NCI-H526 (cell line): Measurements from ENCODE around the gene TREML2.
"Not testable (repeated sequence)": the region's sequence is repeated elsewhere in the genome, so short reads cannot be mapped to it uniquely, and the experiment has no call there.

Source experiments
- DNase-seq, 2 experiments: peaks; one replicate each; lab custom pipeline; 2025; lab: John Stamatoyannopoulos, UW

Gene TREML2

DNA sequence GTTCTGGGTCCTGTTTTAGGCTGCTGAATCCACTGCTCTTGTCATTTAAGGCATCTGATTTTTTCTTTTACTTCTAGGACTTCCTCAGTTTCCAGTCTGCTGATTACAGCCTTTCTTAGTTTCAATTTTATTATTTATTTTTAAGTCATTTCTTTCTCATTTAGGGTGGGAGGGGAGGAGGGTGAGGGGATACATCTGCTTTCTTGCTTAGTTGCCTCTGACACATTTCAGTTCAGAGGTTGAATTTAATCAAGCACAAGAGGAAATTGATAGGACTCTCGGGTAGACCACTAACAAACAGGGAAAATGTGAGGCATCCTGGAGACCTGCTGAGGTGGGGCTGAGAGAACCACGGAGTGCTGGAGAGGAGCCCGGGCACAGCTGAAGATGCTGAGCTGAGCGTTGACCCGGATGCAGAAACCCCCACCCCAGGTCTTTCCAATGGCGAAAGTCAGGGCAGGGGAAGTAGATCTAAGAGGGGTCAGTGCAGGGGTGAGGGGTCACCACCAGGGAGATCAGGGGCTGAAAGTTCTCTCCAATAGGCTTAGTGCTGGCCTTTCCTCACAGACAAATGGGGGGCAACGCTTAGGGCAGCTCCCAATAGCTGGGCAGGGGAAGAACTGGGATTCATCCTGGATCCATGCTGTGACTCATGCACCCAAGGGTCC is 7.6 kb upstream of the TREML2 start:
- no peak for DNase-seq

DNA sequence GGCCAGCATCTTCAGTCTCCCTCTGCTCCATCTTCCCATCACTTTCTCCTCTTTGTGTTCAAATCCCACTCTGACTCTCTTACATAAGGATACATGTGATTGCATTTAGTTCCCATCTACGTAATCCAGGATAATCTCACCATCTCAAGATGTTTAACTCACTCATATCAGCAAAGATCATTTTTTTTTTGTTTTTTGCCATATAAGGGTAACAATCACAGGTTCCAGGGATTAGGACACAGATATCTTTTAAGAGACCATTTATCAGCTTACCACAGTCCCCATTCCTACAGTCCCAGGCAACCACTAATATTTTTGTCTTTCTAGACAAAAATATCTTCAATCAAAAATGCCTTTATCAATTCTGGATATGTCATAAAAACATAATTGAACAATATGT is 3.2 kb upstream of the TREML2 start:
- DNase-seq, result no peak

DNA sequence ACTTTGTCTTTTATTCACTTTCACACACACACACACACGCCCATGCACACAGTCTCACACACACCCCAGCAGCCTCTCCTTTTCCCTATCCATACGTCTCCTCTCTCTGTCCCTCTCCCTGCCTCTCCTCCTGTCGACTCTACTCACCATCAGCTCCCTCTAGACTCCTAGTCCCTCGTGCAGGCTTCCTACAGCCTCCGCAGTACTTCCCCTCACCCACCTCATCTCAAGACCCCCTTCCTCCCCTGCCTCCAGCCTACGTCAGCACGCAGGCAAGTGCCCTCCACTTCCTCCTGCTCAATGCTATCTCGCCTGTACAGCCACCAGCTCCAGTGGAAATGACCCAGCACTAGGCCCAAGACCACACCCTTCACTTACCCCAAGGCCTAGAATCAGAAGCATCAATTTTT is 820 bp upstream of the TREML2 start:
- DNase-seq, result no peak

DNA sequence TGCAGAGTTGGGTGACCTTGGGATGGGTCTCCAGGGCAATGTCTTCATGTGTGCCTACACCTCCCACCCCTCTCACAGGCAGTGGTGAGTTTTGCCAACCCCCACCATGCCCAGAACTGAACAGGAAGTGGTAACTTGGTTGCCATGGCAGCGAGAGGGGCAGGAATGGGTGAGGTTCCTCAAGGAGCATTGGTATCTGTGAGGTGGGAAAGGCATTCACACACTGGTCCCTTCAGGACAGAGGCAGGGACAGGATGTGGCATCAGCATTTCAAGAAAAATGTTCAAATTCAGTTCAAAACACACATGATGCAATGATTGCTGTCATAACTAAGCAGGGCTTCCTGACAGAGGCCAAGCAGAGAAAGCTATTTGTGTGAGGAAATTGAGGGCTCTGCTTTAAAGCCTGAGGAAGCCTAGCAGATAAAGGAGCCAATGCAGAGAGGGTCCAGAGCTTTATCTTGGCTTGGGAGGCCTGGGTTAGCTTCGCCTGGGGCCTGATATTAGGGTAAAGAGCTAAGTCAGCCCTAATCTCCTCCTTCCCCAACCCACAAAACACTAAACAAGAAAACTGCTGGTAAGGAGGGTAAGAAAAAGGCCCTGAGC is 551 bp downstream of the TREML2 start:
- no peak for DNase-seq

DNA sequence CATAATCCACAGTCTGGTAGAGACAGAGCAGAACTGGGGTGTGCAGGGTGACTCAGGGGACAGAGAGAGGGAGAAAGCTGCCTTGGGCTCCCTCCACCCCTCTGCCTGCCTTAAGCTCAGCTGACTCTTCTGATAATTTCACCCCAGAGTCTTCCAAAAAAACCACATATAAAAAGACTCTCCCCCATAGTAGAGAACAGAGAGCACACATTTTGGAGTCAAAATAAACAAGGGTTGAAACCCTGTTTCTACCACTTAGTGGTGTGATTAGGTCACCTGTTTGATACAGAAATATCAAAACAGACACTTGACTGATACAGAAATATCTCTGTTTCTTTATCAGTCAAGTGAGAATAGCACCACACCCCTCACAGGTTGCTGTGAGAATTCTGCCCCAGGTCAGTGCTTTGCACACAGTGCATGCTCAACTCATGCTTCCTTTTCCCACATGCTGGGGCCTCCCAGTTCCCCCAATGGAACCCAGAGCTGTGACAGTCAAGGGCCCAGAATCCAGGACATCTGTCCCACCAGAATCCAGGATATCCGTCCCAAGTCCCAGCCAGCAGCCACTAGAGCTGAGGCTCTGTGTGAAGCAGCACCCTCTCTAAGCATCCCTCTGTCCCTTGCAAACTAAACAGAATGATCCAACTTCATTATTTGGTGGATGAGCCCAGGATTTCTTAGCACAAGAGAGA is 1.2 kb downstream of the TREML2 start:
- DNase-seq, result no peak

DNA sequence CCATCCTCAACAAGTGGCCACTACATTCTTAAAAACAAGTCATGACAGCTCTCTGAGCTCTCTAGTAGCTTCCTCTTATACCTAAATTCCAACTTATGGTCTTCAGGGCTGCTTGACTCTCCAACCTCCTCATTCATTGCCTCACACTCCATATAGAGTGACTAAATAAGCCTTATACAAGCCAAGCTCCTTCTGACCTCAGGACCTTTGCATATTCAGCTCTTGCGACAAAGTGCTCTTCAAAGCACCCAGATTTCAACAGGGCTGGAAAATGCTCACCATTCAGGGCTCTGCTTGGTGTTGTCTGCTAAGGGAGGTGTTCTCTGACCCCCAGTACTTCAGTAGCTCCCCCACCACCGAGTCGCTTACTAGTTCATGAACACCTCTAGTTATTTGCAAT is 3.7 kb downstream of the TREML2 start:
- no peak for DNase-seq

DNA sequence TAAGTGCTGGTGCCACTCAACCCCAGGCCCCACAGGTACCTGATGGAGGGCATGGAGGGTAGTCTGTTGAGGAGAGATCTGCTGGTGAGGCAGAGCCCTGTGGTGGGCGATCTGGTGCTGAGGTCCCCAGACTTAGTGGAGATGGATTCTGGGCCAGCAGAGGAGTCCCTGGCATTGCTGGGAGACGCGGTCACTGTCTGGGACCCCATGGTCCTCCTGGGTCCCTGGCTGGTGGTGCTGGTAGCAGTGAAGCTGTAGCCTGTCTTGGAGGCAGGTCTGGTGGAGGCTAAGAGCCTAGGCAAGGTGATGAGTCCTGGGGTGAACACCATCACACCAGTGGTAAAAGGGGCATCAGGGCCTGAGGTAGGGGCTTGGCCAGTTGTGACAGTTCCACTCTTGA is 6.6 kb downstream of the TREML2 start:
- DNase-seq, result no peak

DNA sequence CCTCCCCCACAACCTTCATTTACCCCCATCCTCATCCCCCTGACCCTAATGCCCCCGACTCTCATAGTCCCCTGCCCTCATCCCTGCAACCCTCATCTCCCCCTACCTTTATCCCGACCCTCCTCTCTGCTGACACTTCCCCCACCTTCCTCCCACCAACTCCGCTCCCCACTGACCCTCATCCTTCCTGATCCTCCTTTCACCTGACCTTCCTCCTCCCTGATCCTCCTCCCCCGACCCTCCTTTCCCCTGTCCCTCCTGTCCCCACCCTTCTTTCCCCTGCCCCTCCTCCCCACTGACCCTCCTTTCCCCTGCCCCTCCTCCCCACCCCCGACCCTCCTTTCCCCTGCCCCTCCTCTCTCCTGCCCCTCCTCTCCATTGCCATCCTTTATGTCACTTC is 7.1 kb downstream of the TREML2 start:
- no peak for DNase-seq

DNA sequence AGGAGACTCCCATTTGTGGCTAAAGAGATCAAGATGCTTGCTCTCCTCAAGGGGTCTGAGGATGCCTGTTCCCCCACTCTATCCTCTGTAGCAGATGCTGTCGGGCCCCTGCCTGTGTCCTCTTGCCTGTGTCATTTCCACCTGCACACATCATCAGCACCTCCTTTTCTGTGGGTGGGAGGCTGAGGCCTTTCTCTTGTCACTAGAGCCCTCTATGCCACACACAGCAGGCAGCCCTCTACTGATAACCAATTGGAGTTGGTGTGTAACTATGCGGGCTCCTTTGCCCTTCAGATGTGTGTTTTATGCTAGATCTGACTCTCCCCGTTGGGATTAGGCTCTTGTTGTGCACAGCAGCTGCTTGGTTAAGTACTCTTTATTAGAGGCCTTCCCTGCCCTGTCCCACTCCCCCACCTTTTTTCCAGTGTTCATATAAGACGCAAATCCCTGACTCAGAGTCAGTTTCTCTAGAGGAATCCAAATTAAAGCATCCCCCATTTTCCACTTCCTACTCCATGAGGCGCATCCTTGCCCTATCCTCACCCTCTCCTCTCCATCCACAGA is 7.7 kb downstream of the TREML2 start:
- DNase-seq, result peak in 1 of 2 experiments; percentile 7

DNA sequence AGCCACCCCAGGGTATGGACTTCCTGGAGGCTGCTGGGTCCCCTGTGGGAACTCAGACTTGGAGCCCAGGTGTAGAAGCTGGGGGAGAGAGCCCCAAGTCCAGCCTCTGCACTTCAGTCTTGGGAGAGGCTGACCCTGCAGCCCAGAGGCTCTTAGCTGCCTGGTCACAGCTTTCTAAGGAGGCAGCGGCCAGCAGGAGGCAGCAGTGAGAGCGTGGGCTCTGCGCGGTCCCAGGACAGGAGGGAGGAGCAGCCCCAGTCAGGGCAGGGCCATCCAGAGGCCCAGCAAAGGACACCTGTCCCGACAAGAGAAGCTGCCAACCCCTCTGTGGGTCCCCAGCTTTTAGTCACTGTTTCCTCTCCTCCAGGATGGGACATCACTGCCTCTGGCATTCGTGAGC is 9.4 kb downstream of the TREML2 start:
- DNase-seq, result peak; percentile 7 to 63

DNA sequence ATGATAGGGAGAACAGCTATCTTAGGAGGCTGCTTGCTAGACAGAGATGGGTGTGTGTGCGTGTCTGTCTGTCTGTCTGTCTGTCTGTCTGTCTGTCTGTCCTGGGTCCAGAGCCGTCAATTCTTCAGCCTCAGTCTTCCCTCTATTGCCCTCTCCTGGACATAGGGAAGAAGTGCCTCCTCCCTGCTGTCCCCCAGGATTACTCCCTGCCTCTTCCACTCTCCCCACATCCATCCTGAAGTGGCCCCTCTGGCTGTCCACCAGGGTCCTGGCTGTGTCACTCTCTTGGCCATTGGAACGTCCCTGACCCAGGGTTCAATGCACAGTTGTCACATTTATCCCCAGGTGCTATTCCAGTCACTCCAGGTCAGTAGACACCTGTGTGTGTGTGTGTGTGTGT is 10.2 kb downstream of the TREML2 start:
- DNase-seq, result no peak

DNA sequence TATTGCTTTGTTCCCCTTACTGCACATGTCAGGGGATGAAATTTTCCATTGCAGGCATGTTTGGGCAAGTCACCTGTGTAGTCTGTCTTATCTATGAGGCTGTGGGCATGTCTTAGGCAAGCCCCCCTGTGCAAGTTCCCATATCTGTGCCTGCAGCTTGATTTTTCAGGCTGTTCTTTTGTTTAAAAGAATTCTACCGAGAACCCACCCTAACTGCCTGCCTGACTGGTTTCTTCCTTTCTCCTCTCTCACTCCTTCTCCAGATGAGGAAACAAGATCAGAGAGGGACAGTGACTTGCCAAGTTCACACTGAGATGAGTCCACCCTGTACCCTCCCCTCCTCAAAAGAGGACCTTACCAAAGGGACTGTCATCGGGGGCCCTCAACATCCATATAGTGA is 11.0 kb downstream of the TREML2 start:
- no peak for DNase-seq

DNA sequence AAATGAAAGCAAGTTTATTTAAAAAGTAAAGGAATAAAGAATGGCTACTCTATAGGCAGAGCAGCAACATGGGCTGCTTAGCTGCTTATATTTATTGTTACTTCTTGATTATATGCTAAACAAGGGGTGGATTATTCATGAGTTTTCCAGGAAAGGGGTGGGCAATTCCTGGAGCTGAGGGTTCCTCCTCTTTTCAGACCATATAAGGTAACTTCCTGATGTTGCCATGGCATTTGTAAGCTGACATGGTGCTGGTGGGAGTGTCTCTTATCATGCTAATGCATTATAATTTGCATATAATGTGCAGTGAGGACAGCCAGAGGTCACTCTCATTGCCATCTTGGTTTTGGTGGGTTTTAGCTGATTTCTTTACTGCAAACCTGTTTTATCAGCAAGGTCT is 11.9 kb downstream of the TREML2 start:
- not testable (repeated sequence) for DNase-seq

DNA sequence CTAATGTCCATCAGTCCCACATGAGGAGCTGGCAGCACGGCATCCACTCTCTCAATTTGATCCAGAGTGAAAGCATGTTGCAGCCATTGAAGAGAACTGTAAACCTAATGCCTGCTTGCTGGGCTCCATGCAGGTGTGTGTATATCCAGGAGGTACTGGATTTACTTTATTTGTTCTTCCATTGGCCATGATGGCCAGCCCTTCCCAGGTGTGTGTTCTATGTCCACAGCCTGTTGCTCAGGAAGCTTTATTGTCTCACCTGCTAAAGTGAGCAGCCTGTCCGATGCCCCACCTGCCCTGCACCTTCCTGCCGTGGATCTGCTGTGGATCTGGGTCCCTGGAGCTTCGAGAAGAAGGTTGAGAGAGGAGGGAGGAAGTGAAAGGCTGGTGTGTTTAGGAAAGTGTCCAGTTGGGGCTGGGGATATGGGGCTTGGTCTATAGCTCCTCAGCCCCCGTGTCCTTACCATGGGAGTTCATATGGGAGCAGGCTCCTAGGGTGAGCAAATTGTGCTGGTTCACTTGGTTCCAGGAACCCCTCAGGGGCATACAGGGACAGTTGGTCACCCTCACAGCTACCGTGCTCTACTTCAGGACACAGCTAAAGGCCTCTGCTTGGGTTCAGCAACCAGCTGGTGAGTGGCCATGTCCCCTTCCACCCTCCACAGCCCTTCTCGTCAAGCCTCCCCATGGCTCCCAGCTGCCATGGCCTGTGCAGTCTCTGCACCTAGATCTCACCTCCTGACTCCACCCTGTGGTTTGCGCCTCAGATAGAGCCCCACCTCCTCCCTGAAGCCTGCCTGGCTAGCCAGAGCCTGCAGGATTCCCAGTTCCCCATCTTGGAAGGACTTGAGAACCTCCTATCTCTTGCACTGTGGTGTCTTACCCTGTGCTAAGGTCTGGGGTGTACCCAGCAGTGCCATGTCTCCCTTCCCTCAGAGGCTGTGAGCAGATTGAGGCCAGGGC is 12.7 kb downstream of the TREML2 start:
- DNase-seq, result no peak

DNA sequence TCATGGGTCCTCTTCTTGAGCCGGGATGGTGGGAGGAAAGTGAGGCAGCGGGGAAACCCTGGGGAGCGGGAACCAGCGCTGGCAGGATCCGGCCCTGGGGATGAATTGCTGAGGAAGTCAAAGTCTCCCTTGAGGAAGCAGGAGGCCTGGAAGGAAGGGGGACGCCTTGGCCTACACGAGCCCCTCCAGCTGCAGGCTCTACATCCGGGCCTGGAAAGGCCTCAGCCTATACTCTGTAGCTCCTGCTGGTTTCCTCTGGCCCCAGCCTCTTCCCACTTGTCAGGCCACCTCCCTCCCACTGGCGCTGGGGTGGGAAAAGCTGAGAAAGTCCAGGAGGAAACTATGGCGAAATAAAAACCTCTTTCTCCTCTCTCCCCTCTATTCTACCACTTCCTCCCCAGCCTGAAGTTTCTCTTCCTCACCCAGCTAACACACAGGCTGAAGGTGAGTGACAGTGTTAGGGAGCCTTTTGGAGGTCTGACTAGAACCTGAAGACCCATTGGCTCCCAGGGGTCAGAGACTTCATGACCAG is 14.9 kb downstream of the TREML2 start:
- DNase-seq, result no peak

DNA sequence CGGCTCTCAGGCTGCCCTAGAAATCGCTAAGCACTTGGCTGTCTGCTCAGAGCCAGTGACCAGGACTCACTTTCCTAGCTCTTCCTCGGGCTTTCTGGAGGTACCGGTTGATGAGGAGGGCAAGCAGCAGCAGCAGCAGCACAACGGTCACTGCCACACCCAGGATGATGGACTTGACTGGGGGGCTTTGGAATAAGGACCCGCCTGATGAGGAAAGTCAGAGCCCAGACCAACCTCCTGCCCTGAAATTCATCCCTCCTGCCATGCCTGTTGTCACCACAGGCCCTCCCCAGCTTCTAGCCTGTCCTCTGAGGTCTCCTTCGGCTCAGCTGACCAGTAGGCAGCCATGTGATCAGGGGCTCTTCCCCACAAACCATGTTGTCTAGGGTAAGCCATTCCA is 16.2 kb downstream of the TREML2 start:
- DNase-seq, result no peak

DNA sequence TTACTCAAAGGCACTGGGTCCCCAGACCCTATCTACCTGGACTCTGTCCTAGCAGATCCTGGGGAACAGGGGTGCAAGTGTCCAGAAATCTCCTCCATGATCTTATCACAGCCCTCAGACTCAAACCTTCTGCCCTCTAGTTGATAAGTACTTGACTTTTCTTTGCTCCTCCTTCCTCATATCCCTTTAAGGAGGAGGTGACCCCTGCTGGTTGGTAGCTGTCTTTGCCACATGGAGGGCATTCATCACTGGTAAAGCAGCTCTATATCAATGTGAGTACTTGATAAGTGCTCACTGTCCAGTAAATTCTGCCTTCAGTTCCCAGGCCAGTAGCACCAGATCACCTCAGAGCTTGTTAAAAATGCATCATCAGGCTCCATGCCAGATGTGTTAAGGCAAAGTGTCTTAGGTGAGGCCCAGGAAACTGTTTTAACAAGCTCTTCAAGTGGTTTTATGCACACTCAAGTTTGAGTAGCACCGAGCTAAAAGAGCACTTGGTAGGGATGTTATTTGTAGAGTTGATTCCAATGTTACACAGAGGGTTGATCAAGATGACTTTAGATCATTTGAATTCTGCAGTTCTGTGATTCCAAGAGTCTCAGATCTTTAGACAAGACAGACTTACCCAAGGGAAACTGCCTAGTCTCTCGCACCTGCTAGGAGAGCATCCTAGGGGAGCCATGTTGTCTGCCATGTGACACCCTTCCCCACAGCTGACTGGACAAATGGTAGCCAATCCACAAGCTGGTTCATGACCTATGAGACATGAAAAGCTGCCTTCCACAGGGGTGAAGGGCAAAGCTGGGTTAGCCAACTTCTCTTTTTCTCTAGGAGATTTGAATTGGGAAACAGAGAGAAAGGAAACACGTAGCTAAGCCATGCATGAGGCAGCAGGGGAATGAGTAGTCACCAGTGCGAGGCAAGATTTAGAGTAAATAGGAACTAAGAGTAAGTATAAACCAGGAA is 18.6 kb downstream of the TREML2 start:
- peak; percentile 45 to 80 for DNase-seq

DNA sequence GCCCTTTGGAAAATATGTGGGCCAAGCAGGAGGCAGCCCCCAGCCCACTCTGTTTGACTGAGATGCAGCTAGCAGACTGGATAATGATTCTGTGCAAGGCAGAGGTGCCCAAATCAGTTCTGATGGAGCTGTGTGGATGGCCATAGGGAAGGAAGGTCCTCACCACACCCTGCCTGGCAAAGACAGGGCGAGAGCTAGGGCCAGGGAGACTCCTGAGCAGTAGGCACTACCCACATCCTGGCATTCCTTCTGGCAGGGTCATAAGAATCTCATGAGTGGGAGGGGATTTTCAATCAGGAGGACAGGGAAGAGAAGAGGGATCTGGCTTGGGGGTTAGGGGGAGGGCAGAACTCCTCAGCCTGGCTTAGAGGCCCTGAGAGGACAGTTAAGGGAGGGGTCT is 19.4 kb downstream of the TREML2 start:
- no peak for DNase-seq

DNA sequence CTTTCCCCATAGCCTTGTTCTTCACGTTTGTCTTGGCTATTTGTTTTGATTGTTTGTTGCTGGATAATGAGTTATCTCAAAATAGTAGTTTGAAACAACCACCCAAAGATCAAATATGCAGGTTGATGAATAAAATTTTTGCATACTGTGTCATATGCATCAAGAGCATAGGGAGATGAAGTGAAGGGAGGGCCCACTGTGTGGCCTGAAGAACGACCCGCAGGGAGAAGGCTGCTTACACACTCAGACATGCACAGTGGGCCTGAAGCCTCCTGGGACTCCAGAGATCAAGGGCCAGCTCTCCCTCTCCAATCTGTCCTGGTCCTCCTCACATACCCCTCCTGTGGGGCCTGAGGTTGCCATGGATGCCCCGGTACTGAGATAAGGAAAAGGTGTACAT is 21.8 kb downstream of the TREML2 start:
- no peak for DNase-seq

DNA sequence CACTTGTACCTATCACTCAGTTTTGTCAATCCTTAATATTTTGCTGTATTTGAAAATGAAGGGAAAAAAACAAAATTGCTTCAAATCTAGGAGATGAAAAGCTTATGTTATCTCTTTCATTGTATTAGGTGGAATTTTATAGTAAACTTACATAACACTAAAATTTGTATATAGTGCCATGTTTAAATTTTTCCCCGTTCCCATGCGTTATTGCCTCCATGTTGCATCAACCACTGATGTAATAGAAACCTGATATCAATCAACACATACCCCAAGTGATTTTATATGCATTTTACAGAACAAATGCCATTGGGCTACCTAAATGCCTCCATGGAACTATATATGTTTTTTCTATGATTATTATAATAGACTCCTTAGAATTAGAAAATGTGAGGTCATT is 23.3 kb downstream of the TREML2 start:
- no peak for DNase-seq

DNA sequence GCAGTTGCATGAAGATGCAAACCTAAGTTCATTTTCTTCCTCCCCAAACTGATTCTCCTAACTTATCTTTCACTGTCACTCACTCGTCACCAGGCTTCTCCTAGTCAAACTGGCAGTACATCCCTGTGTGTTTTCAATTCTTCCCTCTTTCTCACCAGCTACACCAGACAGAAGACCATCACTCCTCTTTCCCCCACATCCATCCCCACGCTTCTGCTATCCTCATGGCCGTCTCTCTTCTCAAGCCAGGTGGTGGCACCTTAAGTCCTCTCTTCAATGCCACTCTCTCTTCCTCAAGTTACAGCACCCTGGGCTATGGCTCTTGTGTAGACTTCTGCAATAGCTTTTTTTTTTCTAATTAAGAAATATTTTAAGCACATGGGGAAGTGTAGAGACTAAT is 23.7 kb downstream of the TREML2 start:
- DNase-seq, result no peak
